HTERT RPE-1 (cell line): ENCODE measurements around the gene RANGRF.

Source experiments
- in situ Hi-C: fragments of 300-500 bp; cut with MboI; formaldehyde crosslinking; loops from 4 replicates; pipeline ENCODE4 v1.14.3; 2020; ENCODE audit warnings: low sequenced_read_pairs

The RANGRF gene

DNA sequence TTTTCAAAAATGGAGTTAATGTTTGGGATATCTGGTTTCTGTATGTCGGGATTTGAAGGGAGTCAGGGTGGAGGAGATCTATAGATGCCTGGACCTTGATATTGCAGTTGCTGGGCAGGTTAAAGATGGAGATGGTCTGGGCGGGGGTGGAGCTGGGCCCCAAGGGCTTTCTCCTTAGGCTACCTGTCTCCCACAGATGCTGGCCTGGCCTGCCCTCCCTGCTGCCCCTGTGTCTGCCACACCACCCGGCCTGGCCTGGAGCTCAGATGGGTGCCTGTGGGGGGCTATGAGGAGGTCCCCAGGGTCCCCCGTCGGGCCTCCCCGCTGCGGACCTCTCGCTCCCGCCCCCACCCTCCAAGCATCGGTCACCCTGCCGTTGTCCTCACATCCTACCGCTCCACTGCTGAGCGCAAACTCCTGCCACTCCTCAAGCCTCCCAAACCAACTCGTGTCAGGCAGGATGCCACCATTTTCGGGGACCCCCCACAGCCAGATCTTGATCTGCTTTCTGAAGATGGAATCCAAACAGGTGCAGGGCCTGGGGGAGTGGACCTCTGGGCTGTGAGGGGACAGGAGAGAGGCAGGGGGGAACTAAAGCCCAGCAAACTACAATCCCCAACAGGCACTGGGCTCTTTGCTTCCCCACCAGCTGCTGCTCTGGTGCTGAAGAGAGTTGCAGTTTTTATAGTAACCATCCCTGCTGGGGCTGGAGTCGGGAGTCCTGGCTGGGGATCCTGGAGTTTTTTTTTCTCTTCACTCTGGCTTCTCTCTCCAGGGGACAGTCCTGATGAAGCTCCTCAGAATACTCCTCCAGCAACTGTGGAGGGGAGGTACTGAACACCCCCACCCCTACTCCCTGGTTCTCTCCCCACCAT is 24.5 kb downstream of the RANGRF start:
- in situ Hi-C loops: no loop called here

DNA sequence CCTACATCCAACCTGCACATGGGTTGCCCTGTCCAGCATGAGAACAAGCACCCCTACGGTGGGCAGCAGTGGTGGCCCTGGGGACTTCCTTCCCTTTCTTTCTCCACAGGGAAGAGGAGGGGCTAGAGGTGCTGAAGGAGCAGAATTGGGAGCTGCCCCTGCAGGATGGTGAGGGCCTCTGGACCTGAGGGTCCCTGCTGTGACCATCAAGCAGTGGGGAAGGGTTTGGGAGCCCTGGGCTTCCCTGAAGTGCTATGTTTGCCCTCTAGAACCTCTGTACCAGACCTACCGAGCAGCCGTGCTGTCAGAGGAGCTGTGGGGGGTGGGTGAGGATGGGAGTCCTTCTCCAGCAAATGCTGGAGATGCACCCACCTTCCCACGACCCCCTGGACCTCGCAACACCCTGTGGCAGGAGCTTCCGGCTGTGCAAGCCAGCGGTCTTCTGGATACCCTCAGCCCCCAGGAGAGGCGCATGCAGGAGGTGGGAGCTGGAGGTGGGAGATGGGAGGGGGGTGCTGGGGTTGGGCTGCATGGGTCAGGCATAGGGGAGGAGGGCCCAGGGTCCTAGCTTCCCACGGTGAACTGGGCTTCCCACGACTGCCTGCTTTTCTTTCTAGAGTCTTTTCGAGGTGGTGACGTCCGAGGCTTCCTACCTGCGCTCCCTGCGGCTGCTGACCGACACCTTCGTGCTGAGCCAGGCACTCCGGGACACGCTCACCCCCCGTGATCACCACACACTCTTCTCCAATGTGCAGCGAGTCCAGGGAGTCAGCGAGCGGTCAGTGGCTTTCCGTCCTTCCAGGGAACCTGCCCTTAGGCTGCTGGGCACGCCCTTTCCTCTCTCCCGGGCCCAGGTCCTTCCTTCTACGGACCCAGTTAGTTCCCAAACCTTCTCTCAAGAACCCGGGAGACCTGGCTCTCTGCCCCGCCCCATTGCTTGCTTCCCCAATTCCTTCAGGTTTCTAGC is 26.6 kb downstream of the RANGRF start:
- in situ Hi-C loops: no loop called here

DNA sequence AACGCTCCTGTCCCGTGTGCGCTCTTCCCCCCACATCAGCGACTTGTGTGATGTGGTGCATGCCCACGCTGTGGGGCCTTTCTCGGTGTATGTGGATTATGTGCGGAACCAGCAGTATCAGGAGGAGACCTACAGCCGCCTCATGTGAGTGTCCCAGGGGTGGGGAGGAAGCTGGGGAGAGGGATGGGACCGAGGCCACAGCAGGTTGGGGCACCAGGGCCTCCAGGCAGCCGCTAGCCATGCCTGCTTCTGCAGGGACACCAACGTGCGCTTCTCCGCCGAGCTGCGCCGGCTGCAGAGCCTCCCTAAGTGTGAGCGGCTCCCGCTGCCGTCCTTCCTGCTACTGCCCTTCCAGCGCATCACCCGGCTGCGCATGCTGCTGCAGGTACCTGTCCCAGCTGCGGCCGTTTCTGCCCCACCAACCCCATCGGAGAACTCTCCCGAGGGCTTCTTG is 27.3 kb downstream of the RANGRF start:
- in situ Hi-C loops: no loop called here

DNA sequence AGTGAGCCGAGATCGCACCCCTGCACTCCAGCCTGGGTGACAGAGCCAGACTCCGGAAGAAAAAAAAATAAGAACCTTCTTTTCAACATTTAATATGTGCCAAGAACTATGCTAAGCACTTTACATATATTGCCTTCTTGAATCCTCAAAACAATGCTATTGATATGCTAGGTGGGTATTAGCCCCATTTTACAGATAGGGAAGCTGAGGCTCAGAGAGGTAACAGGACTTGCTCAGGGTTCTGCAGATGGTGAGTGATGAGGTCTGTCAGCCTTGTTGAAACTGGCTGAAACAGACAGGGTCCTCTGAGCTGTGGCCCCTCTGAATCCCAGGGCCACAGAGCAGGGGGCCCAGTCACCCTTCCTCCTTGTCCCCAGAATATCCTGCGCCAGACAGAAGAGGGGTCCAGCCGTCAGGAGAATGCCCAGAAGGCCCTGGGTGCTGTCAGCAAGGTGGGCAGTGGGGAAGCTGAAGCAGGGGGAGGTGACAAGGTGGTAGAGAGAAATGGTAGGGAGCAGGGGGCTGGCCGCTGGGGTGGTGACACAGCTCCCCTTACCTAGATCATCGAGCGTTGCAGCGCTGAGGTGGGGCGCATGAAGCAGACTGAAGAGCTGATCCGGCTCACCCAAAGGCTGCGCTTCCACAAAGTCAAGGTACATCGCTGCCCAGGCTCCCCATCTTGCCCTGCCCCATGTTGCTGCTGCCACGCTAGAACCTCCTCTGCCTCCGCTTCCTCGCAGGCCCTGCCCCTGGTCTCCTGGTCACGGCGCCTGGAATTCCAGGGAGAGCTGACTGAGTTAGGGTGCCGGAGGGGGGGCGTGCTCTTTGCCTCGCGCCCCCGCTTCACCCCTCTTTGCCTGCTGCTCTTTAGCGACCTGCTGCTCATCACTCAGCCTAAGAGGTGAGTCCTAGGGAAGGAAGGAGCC is 29.8 kb downstream of the RANGRF start:
- in situ Hi-C loops: no loop called here

DNA sequence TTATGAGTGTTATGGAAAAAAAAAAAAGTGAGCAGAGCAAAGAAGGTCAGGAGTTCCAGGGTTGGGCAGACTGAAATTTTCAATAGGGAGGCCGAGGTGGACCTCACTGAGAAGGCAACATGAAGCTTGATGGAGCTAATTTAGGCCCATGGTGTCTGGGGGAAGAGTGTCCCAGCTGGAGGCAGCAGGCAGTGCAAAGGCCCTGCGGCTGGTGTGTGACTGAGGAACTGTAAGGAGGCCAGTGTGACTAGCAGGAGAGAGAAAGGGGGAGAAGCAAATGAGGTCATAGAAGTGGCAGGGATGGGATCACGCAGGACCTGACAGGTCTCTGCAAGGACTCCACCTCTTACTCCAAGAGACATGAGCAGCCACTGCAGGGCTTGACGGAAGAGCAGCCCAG is 31.8 kb downstream of the RANGRF start:
- in situ Hi-C loops: no loop called here

DNA sequence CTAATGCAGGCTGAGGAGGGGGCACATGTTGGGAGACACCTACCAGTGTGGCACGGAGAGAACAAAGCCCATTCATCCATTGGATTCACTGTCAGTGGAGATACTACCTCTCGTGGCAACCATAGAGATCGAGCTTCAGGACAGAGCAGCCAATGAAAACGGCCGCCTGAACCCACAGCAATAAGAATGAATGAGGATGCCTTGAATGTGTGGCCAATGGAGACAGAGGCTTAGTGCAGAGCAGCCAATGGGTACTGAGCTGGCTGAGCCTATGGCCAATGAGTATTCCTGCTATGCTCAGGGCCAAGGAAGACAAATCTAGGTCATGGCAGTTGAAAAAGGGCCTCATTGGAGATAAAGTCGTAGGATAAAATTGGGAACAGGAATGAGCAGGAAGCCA is 32.5 kb downstream of the RANGRF start:
- in situ Hi-C loops: no loop called here

DNA sequence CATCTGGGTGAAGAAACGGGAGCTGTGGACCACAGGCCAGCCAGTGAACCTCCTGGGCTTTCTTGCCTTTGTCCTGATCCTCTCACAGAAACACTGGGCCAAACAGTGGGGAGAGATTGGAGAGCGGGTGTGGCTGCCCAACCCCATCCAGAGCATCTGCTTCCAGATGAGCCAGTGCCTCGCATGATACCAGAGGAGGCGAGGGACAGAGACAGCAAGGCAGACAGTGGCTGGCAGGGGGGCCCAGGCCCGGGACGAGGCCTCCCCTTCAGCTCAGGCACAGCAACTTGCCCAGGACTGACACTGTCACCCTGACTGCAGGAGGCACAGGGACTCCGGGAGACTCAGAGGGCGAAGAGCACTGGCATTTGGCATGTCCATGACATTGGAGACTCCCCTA is 33.6 kb downstream of the RANGRF start:
- in situ Hi-C loops: no loop called here

DNA sequence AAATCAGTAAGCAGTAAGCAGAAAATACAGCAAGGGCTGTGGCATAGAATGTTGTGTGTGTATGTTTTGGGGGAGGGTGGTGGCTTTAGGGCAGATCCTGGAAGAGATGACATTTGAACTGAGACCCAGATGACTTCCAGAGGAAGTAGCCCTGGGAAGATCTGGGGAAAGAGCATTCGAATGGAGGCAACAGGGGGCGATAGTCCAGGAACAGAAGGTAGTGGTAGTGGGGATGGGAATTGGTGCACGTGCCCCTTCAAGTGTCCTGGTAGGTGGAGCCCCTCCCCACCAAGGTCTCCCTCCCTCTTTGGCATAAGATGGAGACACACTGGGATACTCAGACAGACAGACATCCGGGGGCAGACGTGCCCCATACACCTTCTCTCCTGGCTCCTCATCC is 35.7 kb downstream of the RANGRF start:
- in situ Hi-C loops: no loop called here

DNA sequence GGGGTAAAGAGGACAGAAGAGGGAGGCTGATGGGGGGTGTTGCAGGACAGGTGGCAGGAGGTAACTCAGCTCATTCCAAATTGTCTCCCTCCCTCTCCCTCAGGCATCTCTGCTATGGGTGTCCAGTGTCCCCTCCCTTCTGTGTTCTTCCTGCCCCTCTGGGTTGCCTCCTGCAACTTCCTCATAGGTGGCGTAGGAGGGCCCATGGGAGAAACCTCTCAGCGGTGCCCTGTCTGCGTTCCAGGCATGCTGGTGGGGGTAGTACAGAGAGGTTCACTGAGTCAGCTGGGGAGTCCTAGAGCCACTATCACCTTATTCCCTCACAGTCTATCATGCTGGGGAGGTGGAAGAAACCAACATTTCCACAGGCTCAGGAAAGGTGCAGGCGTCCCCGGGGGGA is 36.5 kb downstream of the RANGRF start:
- in situ Hi-C loops: no loop called here

DNA sequence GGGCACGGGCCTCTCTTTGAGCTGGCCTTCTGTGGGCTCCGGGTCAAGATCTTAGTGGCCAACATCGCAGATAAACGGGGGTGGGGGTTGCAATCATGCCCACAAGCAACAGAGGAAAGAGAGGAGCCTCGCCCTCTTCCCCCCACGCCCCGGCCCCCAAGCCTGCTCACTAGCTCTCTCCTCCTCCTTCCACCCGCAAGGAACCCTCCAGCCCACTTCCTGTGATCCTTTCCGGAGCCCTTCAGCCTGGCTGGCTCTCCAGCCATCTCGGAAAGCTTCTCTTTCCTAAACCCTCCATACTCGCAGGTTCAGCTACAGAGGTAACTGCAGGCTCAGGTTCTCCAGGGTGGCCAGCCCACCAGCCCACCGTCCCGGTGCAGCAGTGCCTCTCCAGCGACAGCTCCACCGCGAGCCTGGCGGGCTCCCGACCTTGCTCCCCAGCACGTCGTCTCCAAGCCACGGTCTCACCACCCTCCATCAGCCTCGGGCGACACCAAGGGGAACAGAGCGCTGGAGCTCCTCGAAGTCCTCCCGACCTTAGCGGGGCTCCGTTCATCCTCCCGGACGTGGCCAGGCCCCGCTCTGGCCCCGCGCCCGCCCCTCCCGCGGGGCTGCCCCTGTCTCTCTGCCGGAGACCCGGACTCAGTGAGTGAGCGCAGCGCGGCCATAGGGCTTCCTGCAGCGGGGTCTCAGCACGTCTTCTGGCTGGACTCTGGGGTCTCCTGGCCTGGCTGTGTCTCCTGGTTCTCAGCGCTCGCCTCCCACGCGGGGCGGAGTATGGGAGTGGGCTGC is 38.2 kb downstream of the RANGRF start:
- in situ Hi-C loops: no loop called here

DNA sequence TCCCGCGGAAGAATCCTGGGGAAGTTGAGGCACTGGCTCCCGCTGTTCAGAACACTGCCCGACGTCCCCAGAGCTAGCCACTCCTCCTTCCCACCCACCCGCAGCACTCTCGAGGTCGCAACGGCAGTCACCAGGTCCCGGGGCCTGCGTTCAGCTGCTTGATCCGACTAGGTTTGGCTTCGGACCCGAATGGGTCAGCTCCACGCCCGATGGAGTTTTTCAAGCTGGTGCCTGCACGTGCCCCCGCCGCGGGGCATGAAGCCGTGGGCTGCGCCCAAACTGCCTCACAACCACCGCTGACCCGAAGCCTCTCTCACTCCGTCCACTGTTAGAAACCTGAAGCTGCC is 38.8 kb downstream of the RANGRF start:
- in situ Hi-C loops: no loop called here

DNA sequence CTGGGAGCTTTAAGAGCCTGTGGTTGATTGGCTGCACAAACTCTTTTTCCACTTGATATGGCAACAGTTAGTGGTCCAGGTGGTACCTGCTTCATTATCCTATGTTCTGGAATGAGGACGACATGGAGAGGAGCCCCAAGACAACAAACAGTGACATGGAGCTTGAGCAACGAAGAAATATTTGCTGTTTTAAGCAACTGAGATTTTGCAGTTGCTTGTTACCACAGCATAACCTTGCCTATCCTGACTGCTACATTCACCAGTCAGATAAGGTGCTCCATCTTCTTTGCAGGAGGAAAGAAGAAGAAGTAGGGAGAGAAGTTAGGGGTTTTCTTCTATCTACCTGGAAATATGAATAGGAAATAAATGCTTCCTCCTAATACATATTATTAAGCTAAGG is 43.7 kb downstream of the RANGRF start:
- in situ Hi-C loops: no loop called here

DNA sequence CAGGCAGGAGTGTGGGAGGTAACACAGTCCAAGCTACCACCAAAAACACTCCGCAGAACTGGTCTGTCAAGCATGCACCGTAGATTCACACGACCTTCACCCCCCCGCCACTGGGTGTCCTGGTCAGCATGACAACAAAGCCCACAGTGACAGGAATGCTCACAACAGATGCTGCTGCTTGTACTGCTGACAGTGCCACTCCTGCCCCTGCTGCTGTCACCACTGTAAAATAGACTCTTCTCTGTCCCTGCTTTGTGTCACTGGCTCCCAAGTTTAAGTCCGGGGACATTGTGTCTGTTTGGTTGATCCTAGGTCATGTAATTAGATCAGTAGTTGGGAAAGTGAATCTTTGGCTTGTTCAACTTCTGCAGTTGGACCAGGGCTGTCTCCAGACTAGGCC is 44.2 kb downstream of the RANGRF start:
- in situ Hi-C loops: no loop called here

DNA sequence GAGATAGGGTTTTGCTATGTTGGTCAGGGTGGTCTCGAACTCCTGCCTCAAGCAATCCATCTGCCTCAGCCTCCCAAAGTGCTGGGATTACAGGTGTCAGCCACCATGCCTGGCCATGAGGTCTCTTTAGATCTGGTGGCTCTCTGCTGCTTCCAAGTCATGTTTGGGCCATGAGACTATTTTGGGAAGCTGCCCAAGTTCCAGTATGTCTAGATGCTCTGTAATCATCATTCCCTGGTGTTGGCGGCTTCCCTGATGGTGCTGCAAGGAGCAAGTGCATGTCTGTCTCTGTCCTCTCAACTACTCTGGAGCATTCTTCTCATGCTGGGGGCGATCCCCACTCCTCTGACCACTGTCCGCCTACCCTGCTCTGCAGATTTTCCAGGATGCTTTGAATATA is 44.8 kb downstream of the RANGRF start:
- in situ Hi-C loops: no loop called here

DNA sequence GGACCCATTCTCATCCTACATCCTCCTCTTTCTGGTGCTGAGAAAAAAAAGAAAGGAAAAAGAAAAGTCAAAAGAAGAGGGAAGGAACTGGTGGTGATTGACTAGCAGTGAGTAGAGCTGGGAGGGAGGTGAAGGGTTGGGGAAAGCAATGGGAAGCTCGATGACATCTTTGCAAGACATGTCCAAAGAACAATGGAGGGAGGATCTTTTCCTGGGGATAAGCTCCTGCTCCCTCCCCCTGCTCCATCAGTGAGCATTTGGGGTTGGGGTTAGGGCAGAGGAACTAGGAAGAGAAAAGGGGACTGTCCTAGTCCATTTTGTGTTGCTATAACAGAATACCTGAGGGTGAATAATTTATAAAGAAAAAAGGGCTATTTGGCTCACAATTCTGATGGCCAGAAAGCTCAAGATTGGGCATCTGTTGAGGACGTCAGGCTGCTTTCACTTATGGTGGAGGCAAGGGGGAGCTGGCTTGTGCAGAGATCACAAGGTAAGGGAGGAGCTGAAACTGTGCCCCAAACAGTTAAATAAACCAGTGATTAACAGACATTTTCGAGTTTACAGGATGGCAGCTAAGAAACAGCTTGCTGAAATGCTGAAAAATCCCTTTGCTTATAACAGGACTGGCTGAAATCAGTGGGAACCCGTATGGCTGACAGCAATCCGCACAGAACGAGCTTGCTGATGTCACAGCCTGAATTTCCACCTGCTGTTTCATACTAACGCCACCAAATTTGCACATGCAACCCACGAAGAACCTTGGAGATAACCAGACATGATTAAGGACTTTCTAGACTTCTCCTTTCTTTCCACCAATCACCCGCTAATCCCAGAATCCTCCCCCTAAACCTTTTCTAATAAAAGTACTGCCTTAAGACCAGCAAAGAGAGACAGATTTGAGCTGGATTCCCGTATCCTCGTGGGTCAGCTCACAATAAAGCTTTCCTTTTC is 49.6 kb downstream of the RANGRF start:
- in situ Hi-C loops: no loop called here

DNA sequence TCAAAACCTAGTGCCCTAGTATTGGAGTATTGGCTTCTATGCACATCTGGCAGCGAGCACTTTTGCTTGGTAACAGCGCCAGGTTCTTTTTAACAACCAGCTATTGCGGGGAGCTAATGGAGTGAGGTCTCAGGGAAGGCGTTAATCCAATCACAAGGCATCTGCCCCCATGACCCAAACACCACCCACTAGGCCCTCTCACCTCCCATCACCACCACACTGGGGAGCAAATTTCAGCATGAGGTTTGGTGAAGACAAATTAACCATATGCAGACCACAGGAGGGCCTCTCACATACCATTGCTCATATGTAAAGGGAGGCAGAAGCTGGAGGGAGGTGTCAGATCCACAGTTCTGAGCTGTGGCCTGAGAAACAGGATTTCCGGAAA is 50.3 kb downstream of the RANGRF start:
- in situ Hi-C loops: no loop called here

DNA sequence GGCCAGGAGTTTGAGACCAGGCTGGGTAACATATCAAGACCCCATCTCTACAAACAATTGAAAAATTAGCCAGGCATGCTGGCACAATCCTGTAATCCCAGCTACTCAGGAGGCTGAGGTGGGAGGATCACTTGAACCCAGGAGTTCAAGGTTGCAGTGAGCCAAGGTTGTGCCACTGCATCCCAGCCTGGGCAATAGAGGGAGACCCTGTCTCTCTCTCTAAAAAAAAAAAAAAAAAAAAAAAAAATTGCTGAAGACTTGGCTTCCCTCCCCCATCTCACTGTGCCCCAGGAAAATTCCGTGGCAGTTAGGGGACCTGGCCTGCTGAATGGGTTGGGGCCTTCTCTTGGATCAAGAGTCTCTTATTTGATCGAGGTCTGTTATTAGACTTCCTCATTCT is 51.1 kb downstream of the RANGRF start, which contains the start of gene ODF4:
Gene ODF4 (plus strand): TSS at position 301 of the 400 bp plus-strand sequence. CDS start 212 bp downstream, outside the sequence.
- in situ Hi-C loops: no loop called here
